CD14-positive monocyte (primary cell): ENCODE results near the gene RANGRF. TPM values are rescaled to one million over a fixed set of nuclear protein-coding genes. Genes with fewer than 3 reads are reported as not detected.

ENCODE experiments used
- DNase-seq, 3 donors: peaks; one replicate each; pipeline ENCODE4 v3.0.0-alpha.2; 2011 to 2022
- H2AFZ ChIP-seq: 2 replicates; pipeline ENCODE4 v1.6.0; 2012; ENCODE audit warnings: mild to moderate bottlenecking, low read depth, low read length, inconsistent platforms; ENCODE audit not compliant: insufficient read depth, poor library complexity, severe bottlenecking
- H3K27ac ChIP-seq, 2 donors: 1 replicate in 1 of 2; 2 replicates in 1 of 2; pipeline ENCODE4 v1.5.1; 2012 to 2013; ENCODE audit warnings: low read length in 2 of 2, control low read depth in 1 of 2, inconsistent platforms in 1 of 2, low read depth in 1 of 2, mild to moderate bottlenecking in 1 of 2
- H3K27me3 ChIP-seq, 2 donors: one replicate each; pipeline versions ENCODE4 v1.6.0 to v1.6.1; 2011 to 2013; ENCODE audit warnings: low read length in 2 of 2; ENCODE audit not compliant: control insufficient read depth in 2 of 2, insufficient read depth in 2 of 2
- H3K36me3 ChIP-seq, 2 donors: replicated peaks in 1 of 2; 1 replicate in 1 of 2; 2 replicates in 1 of 2; pipeline versions ENCODE4 v1.5.1 to v1.6.1; 2012 to 2013; ENCODE audit warnings: low read length in 2 of 2, control low read depth in 1 of 2, inconsistent platforms in 1 of 2, mild to moderate bottlenecking in 1 of 2; ENCODE audit not compliant: insufficient read depth in 2 of 2, control insufficient read depth in 1 of 2
- H3K4me1 ChIP-seq, 2 donors: 1 replicate in 1 of 2; 2 replicates in 1 of 2; pipeline versions ENCODE4 v1.5.1 to v1.6.1; 2012 to 2013; ENCODE audit warnings: low read length in 2 of 2, control low read depth in 1 of 2, inconsistent platforms in 1 of 2, mild to moderate bottlenecking in 1 of 2, moderate library complexity in 1 of 2; ENCODE audit not compliant: insufficient read depth in 2 of 2, control insufficient read depth in 1 of 2
- H3K4me2 ChIP-seq: replicated peaks from 2 replicates; pipeline ENCODE3; 2012; ENCODE audit warnings: low read length, moderate library complexity, mild to moderate bottlenecking; ENCODE audit not compliant: poor library complexity, severe bottlenecking; ENCODE audit errors: extremely low read depth
- H3K4me3 ChIP-seq, 3 experiments: fragments of 200-600 bp in 1 of 3; sonication (generic) in 1 of 3; replicated peaks in 1 of 3; 1 replicate in 2 of 3; 2 replicates in 1 of 3; pipeline ENCODE4 v1.5.1; 2011 to 2013; ENCODE audit warnings: low read length in 3 of 3, mild to moderate bottlenecking in 3 of 3, control low read depth in 2 of 3, low read depth in 2 of 3, inconsistent platforms in 1 of 3, moderate library complexity in 1 of 3
- H3K79me2 ChIP-seq: 2 replicates; pipeline ENCODE4 v1.6.0; 2012; ENCODE audit warnings: mild to moderate bottlenecking, control low read depth, inconsistent platforms, low read length, moderate library complexity; ENCODE audit not compliant: insufficient read depth
- H3K9ac ChIP-seq: 2 replicates; pipeline ENCODE4 v1.6.0; 2017; ENCODE audit warnings: low read length, mild to moderate bottlenecking; ENCODE audit not compliant: insufficient read depth, poor library complexity, severe bottlenecking
- H3K9me3 ChIP-seq, 2 donors: replicated peaks in 1 of 2; 1 replicate in 1 of 2; 2 replicates in 1 of 2; pipeline versions ENCODE4 v1.5.1 to v1.6.1; 2012 to 2013; ENCODE audit warnings: low read length in 2 of 2, control low read depth in 1 of 2; ENCODE audit not compliant: control insufficient read depth in 1 of 2, insufficient read depth in 1 of 2
- H4K20me1 ChIP-seq: 2 replicates; pipeline ENCODE4 v1.6.0; 2012; ENCODE audit warnings: mild to moderate bottlenecking, low read length, control low read depth, moderate library complexity; ENCODE audit not compliant: insufficient read depth
- H3K27ac Mint-ChIP-seq, 7 donors: one replicate each; pipeline ENCODE4 v1.8.0; 2020; ENCODE audit warnings: mild to moderate bottlenecking in 7 of 7, mixed read lengths in 7 of 7, moderate library complexity in 6 of 7, inconsistent platforms in 2 of 7
- H3K27me3 Mint-ChIP-seq, 3 donors: one replicate each; pipeline ENCODE4 v1.8.0; 2021 to 2022; ENCODE audit warnings: low read depth in 3 of 3, mild to moderate bottlenecking in 3 of 3, mixed read lengths in 3 of 3, moderate library complexity in 3 of 3, inconsistent platforms in 1 of 3
- H3K36me3 Mint-ChIP-seq, 2 donors: one replicate each; pipeline ENCODE4 v1.8.0; 2020; ENCODE audit warnings: mixed read lengths in 2 of 2, inconsistent platforms in 1 of 2, mild to moderate bottlenecking in 1 of 2
- H3K4me1 Mint-ChIP-seq: one replicate; pipeline ENCODE4 v1.8.0; 2020; ENCODE audit warnings: mild to moderate bottlenecking, mixed read lengths
- H3K4me3 Mint-ChIP-seq, 2 donors: one replicate each; pipeline ENCODE4 v1.8.0; 2020; ENCODE audit warnings: mild to moderate bottlenecking in 2 of 2, mixed read lengths in 2 of 2, moderate library complexity in 1 of 2
- H3K9me3 Mint-ChIP-seq, 7 donors: one replicate each; pipeline ENCODE4 v1.8.0; 2020 to 2022; ENCODE audit warnings: mixed read lengths in 7 of 7, mild to moderate bottlenecking in 6 of 7, moderate library complexity in 6 of 7, inconsistent platforms in 2 of 7
- WGBS: methylation state at CpG from one replicate; pipeline ENCODE4 v1.1.5; 2013; ENCODE audit warnings: missing lambda C conversion rate; ENCODE audit not compliant: insufficient coverage; 5-methylcytosine and 5-hydroxymethylcytosine counted together
- intact Hi-C, 2 donors: fragments of 100-400 bp; cut with micrococcal nuclease; formaldehyde crosslinking; loops; one replicate each; pipeline versions ENCODE4 v1.15.0 to v1.15.1; 2023
- polyA plus RNA-seq, 3 donors: library from polyadenylated mRNA; depleted of rRNA in 1 of 3; unstranded in 2 of 3; stranded (reverse) in 1 of 3; fragments of 300-500 nt in 2 of 3; fragments of >200 nt in 1 of 3; fragmentation: Illumina TruSeq in 2 of 3; gene quantifications; 1 replicate in 2 of 3; 2 replicates in 1 of 3; pipeline ENCODE4 v1.2.3, GENCODE V29; 2012 to 2021
- TF ChIP-seq, protein P1 (sequence below): fragments of 200-600 bp; IDR thresholded peaks from one replicate; pipeline ENCODE4 v1.8.0; 2022; ENCODE audit warnings: antibody characterized with exemption, mild to moderate bottlenecking

Gene RANGRF
- polyA plus RNA-seq, 3 donors = 27.3 to 34.3 (median 31.7) TPM

- no peaks in the 10 kb centered on the region for H3K36me3 Mint-ChIP-seq
- H3K9me3 Mint-ChIP-seq = peaks cover 0 to 2% (median 0%) of the 10 kb centered on the region in 7 donors
- intact Hi-C loops = no loop called here
- Histone ChIP-seq H3K9ac (no peak overlapping the region), H4K20me1 (no peaks in the 10 kb centered on the region), H3K4me3 (no peak overlapping the region), H3K4me1 (peaks cover under 1 to 4% of the 10 kb centered on the region in 2 donors), H3K4me2 (no peak overlapping the region), H3K27me3 (peaks cover 0 to 12% of the 10 kb centered on the region in 2 donors), H3K36me3 (no peaks in the 10 kb centered on the region), H3K27ac (no peak overlapping the region), H2AFZ (no peak overlapping the region), H3K9me3 (no peaks in the 10 kb centered on the region), H3K79me2 (no peaks in the 10 kb centered on the region)
- 87% methylated on average over 6 of the region's 6 CpGs for WGBS
- TF ChIP-seq, protein P1, sequence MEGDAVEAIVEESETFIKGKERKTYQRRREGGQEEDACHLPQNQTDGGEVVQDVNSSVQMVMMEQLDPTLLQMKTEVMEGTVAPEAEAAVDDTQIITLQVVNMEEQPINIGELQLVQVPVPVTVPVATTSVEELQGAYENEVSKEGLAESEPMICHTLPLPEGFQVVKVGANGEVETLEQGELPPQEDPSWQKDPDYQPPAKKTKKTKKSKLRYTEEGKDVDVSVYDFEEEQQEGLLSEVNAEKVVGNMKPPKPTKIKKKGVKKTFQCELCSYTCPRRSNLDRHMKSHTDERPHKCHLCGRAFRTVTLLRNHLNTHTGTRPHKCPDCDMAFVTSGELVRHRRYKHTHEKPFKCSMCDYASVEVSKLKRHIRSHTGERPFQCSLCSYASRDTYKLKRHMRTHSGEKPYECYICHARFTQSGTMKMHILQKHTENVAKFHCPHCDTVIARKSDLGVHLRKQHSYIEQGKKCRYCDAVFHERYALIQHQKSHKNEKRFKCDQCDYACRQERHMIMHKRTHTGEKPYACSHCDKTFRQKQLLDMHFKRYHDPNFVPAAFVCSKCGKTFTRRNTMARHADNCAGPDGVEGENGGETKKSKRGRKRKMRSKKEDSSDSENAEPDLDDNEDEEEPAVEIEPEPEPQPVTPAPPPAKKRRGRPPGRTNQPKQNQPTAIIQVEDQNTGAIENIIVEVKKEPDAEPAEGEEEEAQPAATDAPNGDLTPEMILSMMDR = no peak
- H3K4me1 Mint-ChIP-seq = peaks cover 11% of the 10 kb centered on the region
- no peak overlapping the region for H3K27ac Mint-ChIP-seq
- H3K27me3 Mint-ChIP-seq = peaks cover 19 to 29% (median 19%) of the 10 kb centered on the region in 3 donors
- H3K4me3 Mint-ChIP-seq = no peak overlapping the region
- no peak for DNase-seq
Observed at GRCh38 chr17:8320990-8321389, 32.5 kb downstream of the RANGRF start.

GRCh38 chr17:8322061-8322460, 33.6 kb downstream of the RANGRF start:
- TF ChIP-seq, protein P1 = no peak
- H3K4me3 Mint-ChIP-seq = no peak overlapping the region
- 93% methylated on average over 6 of the region's 8 CpGs for WGBS
- Histone ChIP-seq H3K4me3 (no peak overlapping the region), H3K4me2 (no peak overlapping the region), H3K27ac (no peak overlapping the region), H3K79me2 (no peaks in the 10 kb centered on the region), H3K27me3 (peaks cover 0 to 23% of the 10 kb centered on the region in 2 donors), H3K9ac (no peak overlapping the region), H3K9me3 (no peaks in the 10 kb centered on the region), H3K36me3 (no peaks in the 10 kb centered on the region), H2AFZ (no peak overlapping the region), H4K20me1 (no peaks in the 10 kb centered on the region), H3K4me1 (peaks cover 11 to 14% of the 10 kb centered on the region in 2 donors)
- H3K36me3 Mint-ChIP-seq = no peaks in the 10 kb centered on the region
- no peak for DNase-seq
- peaks cover 25 to 34% (median 30%) of the 10 kb centered on the region in 3 donors for H3K27me3 Mint-ChIP-seq
- intact Hi-C loops = no loop called here
- no peak overlapping the region for H3K27ac Mint-ChIP-seq
- H3K9me3 Mint-ChIP-seq = peaks cover 0 to 3% (median 0%) of the 10 kb centered on the region in 7 donors
- H3K4me1 Mint-ChIP-seq = peaks cover 21% of the 10 kb centered on the region
